Measurements from ENCODE around the gene EXOC3L4.

Gene EXOC3L4

DNA sequence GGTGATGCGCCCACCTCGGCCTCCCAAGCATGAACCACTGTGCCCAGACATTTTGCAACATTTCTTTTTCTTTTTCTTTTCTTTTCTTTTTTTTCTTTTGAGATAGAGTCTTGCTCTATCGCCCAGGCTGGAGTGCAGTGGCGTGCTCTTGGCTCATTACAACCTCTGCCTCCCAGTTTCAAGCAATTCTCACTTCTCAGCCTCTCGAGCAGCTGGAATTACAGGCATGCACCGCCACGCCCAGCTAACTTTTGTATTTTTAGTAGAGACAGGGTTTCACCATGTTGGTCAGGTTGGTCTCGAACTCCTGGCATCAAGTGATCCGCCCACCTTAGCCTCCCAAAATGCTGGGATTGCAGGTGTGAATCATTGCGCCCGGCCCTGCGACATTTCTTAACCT lies 29.5 kb upstream of the EXOC3L4 start:
- no peak for DNase-seq (ENCODE audit: insufficient read length, low spot score)
- no peak for FAIRE-seq
- TF ChIP-seq POLR2A (IDR thresholded peaks at IDR 0.05; ENCODE audit: low read depth, low read length), result no peak

DNA sequence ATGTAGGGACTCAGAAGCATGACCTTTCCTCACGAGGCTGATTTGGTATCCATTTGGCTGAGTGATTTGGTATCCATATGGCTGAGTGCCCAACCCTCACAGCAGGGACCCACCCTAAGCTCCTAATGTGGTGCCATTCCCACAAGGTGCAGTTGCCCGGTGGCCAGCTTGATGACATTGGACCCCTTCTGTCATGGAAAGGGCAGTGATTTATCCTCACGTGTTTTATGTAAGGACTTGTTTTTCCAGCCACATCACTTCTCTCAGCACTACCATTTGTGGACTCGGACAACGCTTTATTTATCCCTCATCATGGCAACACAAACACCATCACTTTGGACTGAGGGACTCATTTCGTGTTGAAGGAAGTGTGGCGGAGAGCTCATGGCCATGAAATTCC lies 28.7 kb upstream of the EXOC3L4 start:
- no peak for TF ChIP-seq POLR2A (IDR thresholded peaks at IDR 0.05; ENCODE audit: low read depth, low read length)
- FAIRE-seq (no peak), DNase-seq (ENCODE audit: insufficient read length, low spot score) (no peak)

DNA sequence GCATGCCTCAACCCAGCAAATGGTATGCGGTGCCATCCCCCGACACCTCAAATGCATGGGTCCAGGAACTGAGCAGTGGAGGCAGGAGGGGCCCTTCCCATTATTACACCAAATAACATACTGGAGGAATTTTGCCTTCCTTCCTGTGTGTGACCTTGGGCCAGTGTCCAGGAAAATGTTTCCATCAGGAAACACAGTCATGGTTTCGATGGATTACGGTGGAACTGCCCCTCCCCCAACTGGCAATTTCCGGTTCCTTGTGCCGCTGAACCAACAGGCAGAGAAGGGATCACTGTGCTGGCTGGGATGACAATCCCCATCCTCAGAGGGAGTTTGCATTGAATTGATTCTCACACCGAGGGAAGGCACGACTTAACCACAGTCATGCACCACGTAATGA lies 28.1 kb upstream of the EXOC3L4 start:
- no peak for DNase-seq (ENCODE audit: insufficient read length, low spot score)
- TF ChIP-seq POLR2A (IDR thresholded peaks at IDR 0.05; ENCODE audit: low read depth, low read length), result no peak
- FAIRE-seq, result no peak

DNA sequence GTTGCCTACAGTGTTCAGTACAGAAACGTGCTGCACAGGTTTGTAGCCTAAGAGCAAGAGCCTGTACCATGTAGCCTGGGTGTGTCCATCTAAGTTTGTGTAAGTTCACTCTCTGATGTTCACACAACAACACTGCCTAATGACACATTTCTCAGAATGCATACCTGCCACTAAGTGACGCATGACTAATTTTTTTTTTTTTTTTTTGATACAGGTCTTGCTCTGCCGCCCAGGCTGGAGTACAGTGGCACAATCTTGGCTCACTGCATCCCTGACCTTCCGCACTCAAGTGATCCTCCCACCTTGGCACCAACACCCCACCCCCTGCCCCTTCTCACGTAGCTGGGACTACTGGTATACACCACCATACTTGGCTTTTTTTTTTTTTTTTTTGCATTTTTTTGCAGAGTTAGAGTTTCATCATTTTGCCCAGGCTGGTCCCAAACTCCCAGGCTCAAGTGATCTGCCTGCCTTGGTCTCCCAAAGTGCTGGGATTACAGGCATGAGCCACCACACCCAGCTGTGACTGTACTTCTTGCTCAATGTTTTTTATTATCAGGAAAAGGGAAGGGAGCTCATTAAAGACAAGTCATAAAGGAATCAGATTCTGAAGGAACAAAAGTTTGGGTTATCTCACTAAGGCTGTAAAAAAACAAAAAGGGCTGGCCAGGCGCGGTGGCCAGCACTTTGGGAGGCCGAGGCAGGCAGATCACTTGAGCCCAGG lies 27.1 kb upstream of the EXOC3L4 start:
- no peak for FAIRE-seq
- no peak for TF ChIP-seq POLR2A (IDR thresholded peaks at IDR 0.05; ENCODE audit: low read depth, low read length)
- no peak for DNase-seq (ENCODE audit: insufficient read length, low spot score)

DNA sequence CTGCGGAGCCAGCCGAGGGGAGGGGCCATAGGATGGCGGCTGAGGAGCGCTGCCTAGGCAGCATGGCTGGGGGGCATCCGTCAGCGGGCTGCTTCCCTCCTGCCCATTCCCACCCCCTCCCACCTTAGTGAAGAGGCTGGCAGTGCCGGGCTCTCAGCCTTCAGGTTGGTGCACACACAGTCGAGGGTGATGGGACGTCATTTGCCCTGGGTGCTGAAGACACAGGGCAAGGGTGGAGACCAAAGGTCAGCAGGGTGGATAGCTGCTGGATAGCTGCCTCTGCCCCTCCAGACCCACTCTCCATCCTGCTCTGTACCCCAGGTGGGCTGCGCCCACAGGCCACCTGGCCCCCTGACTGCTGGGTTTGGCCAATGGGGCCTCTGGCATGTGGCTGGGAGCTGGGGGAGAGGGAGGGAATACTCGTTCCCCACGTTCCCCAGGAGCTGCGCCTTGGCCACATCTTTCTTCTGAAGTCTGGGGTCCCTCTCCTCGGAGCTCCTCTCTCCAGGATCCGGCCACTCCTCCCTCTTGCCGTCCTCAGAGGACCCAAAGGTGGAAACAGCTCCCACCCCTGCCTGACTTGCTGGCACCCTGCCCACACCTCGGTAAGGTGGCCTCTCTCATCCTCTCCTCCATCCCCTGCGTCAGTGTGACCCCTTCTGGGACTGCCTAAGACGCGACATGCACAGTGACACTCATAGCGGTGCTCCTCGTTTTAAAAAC lies 26.0 kb upstream of the EXOC3L4 start:
- no peak for FAIRE-seq
- no peak for DNase-seq (ENCODE audit: insufficient read length, low spot score)
- no peak for TF ChIP-seq POLR2A (IDR thresholded peaks at IDR 0.05; ENCODE audit: low read depth, low read length)

DNA sequence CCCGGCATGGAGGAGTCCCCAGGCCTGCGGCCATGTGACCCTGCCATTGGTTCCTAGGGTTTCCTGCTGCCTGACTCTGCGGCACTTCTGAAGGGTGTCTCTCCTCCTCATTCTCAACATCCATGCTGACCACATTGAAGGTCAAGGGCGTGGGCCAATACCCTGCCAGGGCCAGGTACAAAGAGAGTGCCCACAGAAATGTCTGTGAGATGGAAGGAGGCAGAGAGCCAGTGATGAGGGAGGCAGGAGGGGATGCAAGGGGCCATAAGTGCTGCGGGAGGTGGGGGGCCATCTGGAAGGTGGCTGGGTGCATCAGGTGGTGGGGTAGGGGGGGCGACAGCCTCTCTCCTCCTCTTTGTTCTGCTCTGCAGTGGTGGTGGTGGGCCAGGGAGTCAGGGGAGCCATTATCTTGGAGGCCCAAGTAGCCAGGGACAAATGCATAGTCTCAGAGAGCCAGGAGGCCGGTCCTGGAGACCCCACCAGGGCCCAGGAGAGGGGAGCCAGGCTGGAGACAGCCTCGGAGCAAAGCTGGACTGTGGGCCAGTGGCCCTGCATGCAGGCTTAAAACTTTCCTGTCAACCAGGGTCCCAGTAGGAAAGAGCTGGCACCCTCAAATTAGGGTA lies 24.2 kb upstream of the EXOC3L4 start:
- FAIRE-seq, result no peak
- no peak for DNase-seq (ENCODE audit: insufficient read length, low spot score)
- TF ChIP-seq POLR2A (IDR thresholded peaks at IDR 0.05; ENCODE audit: low read depth, low read length), result no peak

DNA sequence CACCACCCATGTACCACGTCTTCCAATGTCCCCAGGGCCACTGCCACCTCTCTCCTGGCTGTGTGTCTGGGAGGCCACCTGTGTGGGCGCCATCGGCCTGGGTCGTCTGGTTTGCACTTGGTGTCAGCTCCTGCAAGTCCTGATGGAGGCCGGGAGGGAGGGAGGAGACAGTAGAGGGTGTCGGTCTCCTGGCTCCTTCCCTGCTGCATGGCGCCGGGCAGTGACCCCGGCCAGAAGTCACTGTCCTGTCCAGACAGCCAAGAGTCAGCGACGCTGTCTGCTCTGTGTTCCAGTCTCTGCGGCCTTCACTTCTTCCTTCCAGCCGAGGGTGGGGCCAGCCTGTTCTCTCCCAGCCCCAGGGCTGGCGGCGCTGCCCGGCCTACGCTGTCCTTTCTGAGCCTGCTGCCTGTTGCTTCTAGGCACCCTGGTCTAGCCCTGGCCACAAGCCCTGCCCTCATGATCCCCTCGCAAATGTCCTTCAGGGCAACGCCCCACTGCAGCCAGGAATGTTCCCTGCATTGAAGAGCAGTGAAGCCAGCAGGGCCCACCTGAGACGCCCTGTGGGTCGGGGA lies 23.5 kb upstream of the EXOC3L4 start:
- TF ChIP-seq POLR2A (IDR thresholded peaks at IDR 0.05; ENCODE audit: low read depth, low read length), result no peak
- FAIRE-seq, result no peak

DNA sequence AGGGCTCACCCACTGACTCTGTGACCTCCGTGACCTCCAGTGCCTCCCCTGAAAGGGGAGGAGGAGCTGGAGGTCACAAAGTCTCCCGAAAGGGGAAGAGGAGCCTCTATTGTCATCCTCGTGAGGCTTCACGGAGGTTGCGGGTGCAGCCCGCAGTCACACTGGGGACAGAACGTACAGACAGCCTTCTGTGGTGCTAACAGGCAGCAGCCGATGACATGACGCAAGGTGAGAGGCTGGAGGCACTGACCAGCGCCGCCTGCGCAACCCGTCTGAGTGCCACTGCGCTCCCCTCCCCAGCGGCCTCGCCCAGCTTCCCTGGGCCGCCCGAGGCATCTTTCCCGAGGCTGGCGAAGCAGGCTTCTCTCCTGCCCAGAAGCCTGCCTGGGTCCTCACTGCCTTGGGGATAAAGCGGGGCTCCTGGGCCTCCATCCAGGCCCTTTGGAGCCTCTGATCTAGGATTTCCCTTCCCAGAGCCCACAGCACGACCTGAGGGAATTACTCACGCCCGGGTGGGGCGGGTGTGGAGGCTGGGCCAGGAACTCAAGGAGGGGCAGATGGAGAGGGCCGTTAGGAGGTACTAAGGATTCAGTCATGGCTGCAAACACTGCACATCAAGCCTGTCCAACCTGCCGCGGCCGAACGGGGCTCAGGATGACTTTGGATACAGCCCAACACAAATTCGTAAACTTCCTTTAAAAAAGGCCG lies 22.8 kb upstream of the EXOC3L4 start:
- no peak for FAIRE-seq
- no peak for DNase-seq (ENCODE audit: insufficient read length, low spot score)

More for the DNA sequence above, 23.5 kb upstream of the EXOC3L4 start:
- no peak for DNase-seq (ENCODE audit: insufficient read length, low spot score)

DNA sequence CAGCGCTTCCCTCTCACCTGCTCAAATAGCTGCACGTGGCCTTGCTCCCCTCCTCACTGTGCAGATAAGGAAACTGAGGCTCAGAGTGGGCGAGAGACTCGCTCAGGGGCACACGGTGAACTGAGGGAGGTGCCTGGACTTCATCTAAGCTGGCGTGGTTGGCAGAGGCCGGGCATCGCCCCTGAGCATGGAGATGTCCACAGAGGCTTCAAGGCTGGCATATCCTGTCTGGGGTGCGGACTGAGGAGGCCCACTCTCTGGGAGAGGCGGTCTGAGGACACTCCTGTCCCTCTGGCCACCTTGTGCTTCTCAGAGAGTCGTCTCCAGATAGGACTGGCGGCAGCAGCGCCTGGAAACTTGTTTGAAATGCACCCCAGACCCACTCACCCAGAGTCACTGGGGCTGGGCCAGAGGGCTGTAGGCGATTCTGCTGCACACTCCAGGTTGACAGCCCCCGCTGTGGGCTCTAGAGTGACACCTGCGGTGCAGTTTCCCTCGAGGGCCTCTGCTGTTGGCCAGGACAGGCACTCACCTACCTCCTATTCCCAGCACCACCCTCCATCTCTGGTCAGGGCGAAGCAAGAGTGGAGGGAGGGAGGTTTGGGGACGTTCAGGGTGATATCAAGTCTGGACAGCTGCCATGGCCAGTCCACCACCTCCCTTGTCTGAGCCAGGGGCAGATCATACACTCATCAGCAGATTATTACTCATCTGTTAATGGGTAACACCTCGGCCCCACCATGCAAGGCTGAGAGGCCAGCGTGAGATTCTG lies 21.7 kb upstream of the EXOC3L4 start:
- no peak for DNase-seq (ENCODE audit: insufficient read length, low spot score)
- no peak for FAIRE-seq
- no peak for TF ChIP-seq POLR2A (IDR thresholded peaks at IDR 0.05; ENCODE audit: low read depth, low read length)

More for the DNA sequence above, 22.8 kb upstream of the EXOC3L4 start:
- no peak for TF ChIP-seq POLR2A (IDR thresholded peaks at IDR 0.05; ENCODE audit: low read depth, low read length)

DNA sequence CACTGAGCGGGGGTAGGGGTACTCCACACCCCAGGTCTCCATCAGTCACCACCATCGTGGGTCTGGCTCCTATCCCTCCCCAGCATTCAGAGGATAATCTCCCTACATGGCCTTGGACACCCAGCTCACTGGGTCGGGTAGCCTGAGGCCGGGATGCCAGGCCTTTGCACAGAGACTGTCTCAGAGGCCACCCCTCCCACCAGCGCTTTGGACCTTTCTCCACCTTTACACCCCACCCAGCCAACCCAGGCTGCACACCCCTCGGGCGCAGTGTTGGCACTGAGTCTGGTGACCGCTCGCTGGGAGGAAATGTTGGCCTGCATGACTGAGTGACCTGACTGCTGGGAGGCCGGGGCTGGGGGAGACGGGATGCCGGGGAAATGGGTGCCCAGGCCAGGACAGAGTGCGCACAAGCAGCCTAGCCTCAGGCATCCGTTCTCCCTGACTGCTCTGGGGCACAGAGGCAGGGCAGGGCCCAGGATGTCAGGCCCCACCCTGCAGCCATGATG lies 21.1 kb upstream of the EXOC3L4 start:
- no peak for FAIRE-seq
- no peak for DNase-seq (ENCODE audit: insufficient read length, low spot score)

DNA sequence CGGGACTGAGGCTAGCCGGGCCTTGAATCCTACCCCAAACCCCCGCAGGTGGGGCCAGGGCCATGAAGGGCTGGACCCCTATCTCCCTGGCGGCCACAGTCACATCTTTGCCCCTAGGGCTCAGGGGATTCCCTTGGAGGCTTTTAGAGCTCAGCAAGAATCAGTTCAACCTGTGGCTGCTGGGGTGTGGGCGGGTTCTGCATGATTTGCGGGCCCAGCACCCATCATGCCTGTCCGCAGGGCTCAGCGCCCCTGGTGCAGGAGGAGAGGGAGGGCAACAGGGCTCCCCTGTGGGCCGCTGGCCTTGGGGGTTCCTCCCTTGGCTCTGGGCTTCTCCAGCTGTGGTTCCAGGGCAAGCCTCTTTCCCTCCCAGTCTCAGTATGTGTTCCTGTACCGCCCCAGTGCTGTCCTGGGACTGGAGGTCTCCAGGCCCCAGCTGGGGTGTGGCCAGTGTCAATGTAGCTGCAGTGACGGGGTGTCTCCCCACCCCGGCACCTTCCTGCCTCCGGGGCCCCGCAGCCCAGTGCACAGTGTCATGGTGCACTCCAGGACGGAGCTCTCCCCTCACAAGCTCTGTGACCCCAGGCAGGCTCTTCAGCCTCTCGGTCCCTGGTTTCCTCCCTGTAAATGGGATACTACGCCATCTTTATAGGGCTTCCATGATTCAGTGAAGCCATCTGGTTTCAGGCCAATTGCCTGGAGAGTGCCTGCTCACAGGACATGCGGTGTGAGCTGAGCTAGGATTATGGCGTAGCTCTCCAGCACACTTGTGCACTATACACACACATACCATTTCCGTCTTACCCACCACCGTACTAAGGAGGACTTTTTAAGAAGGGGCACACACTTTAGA lies 20.4 kb upstream of the EXOC3L4 start:
- TF ChIP-seq POLR2A (IDR thresholded peaks at IDR 0.05; ENCODE audit: low read depth, low read length), result no peak
- DNase-seq (ENCODE audit: insufficient read length, low spot score) (no peak), FAIRE-seq (no peak)

More for the DNA sequence above, 21.1 kb upstream of the EXOC3L4 start:
- TF ChIP-seq POLR2A (IDR thresholded peaks at IDR 0.05; ENCODE audit: low read depth, low read length), result no peak

DNA sequence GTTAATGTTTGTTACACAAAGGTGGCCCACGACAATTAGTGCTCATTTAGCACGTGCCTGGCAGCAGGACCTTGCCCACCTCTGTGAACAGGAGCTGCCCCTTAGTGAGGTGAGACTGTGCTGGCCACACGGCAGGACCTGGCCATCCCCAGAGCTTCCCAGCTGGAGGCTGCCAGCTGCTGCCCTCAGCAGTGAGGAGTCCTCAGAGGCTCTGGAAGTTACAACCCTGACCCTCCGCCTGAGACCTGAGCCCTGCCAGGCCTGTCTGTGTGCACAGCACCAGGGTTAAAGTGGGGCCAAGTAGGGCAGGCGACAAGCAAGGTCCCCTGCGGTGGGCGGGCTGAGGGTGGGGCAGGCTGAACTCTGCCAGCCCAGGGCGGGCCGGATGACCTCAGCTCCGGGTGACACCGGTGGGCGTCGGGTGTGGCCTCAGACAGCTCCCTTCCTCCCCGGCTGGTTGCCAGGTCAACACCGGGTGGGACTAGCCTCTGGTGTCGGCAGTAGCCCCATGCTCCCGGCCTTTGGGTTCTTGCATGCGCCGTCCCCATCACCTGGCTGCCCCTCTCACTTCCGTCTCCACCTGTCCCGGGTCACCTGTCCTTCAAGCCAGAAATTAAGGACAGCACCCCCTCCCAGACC lies 19.7 kb upstream of the EXOC3L4 start:
- FAIRE-seq (no peak), DNase-seq (ENCODE audit: insufficient read length, low spot score) (no peak)
- no peak for TF ChIP-seq POLR2A (IDR thresholded peaks at IDR 0.05; ENCODE audit: low read depth, low read length)

Data from H54 (cell line).